Measurements from ENCODE around the gene CTDSPL.

GRCh38 chr3:37953707-37954394, 92.2 kb downstream of the CTDSPL start:
- TF ChIP-seq, protein P1, sequence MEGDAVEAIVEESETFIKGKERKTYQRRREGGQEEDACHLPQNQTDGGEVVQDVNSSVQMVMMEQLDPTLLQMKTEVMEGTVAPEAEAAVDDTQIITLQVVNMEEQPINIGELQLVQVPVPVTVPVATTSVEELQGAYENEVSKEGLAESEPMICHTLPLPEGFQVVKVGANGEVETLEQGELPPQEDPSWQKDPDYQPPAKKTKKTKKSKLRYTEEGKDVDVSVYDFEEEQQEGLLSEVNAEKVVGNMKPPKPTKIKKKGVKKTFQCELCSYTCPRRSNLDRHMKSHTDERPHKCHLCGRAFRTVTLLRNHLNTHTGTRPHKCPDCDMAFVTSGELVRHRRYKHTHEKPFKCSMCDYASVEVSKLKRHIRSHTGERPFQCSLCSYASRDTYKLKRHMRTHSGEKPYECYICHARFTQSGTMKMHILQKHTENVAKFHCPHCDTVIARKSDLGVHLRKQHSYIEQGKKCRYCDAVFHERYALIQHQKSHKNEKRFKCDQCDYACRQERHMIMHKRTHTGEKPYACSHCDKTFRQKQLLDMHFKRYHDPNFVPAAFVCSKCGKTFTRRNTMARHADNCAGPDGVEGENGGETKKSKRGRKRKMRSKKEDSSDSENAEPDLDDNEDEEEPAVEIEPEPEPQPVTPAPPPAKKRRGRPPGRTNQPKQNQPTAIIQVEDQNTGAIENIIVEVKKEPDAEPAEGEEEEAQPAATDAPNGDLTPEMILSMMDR (conservative IDR thresholded peaks at IDR 0.05; ENCODE audit: low read depth, low read length): no peak
- TF ChIP-seq EZH2 (IDR thresholded peaks at IDR 0.05; ENCODE audit: low read length, unreplicated experiment) (no peak), EZH2phosphoT487 (IDR thresholded peaks at IDR 0.05; ENCODE audit: borderline replicate concordance, low read length) (no peak)
